ENCODE results near the gene FOXP1. TPM values are rescaled to one million over a fixed set of nuclear protein-coding genes. Genes with fewer than 3 reads are reported as not detected.

FOXP1 gene
- total and polyA plus RNA-seq, 2 of the 8 experiments (the other 6 are each of a cell fraction or from before 2014, with no cell fraction given) = 13.9 to 25.4 TPM

GRCh38 chr3:71583566-71584393, at the start of gene FOXP1 (continued):
- no peak for TF ChIP-seq HDAC2 (IDR thresholded peaks at IDR 0.05; ENCODE audit: borderline replicate concordance in 1 of 2, low read depth in 2 of 2, low read length in 2 of 2)
- peak; percentile 13 for TF ChIP-seq ASH2L (IDR thresholded peaks at IDR 0.05; ENCODE audit: low read length)
- peak; percentile 80 for TF ChIP-seq TAF7 (optimal IDR thresholded peaks at IDR 0.05; ENCODE audit: borderline replicate concordance, low read depth, low read length)
- TF ChIP-seq NANOG (IDR thresholded peaks at IDR 0.05; ENCODE audit: insufficient read depth, low read depth, low read length, poor library complexity, severe bottlenecking) = no peak
- TF ChIP-seq BCL11A (IDR thresholded peaks at IDR 0.05; ENCODE audit: low read depth in 2 of 2, low read length in 2 of 2) = no peak
- TF ChIP-seq BACH1 (IDR thresholded peaks at IDR 0.05; ENCODE audit: low read length) = peak; percentile 75
- TF ChIP-seq CREB1 (IDR thresholded peaks at IDR 0.05) = peak; percentile 86

Data from H1 (cell line).